ENCODE measurements around the gene WFS1.

GRCh38 chr4:6332042-6332668 lies 62.5 kb downstream of the WFS1 start:
- TF ChIP-seq, protein P1, sequence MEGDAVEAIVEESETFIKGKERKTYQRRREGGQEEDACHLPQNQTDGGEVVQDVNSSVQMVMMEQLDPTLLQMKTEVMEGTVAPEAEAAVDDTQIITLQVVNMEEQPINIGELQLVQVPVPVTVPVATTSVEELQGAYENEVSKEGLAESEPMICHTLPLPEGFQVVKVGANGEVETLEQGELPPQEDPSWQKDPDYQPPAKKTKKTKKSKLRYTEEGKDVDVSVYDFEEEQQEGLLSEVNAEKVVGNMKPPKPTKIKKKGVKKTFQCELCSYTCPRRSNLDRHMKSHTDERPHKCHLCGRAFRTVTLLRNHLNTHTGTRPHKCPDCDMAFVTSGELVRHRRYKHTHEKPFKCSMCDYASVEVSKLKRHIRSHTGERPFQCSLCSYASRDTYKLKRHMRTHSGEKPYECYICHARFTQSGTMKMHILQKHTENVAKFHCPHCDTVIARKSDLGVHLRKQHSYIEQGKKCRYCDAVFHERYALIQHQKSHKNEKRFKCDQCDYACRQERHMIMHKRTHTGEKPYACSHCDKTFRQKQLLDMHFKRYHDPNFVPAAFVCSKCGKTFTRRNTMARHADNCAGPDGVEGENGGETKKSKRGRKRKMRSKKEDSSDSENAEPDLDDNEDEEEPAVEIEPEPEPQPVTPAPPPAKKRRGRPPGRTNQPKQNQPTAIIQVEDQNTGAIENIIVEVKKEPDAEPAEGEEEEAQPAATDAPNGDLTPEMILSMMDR (IDR thresholded peaks at IDR 0.05), result peak; percentile 62
- no peak for TF ChIP-seq MAX (IDR thresholded peaks at IDR 0.05; ENCODE audit: low read depth)
